ENCODE data around the gene TSPAN31.
"Not testable (repeated sequence)": the region's sequence is repeated elsewhere in the genome, so short reads cannot be mapped to it uniquely, and the experiment has no call there.

The TSPAN31 gene

DNA sequence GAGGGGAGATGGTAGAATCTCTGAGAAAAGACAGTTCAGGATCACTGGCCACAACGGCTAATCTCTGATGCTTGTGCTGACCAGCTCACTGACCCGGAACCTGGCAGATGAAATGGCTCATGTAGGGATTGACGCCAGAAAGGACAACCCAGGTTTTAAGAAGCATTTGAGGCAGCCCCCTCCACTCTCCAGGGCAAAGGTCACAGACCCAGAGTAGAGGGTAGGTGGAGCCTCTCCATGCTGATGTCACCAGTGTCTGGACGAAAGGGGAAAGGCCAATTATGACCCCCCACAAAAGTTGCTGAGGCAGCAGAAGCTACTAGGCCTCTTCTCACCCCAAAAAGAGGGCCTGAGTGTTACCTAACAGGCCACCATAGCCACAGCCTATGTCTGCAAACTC, 25.9 kb downstream of the TSPAN31 start:
- peaks cover 46% of the 10 kb centered on the region for H3K4me1 Mint-ChIP-seq
- H3K36me3 Mint-ChIP-seq (ENCODE audit: low read depth), result peaks cover 36% of the 10 kb centered on the region
- H3K27me3 Mint-ChIP-seq (ENCODE audit: low read depth, poor library complexity), result peaks cover 43% of the 10 kb centered on the region
- H3K9me3 Mint-ChIP-seq, result no peaks in the 10 kb centered on the region
- no peak overlapping the region for H3K27ac Mint-ChIP-seq
- TF ChIP-seq CTCF (IDR thresholded peaks at IDR 0.05), result no peak
- peak overlapping the region; percentile 99 for H3K4me3 Mint-ChIP-seq
- DNase-seq, result no peak

GRCh38 chr12:57771236-57771872, 26.5 kb downstream of the TSPAN31 start:
- Mint-ChIP-seq H3K4me1 (peaks cover 43% of the 10 kb centered on the region), H3K36me3 (ENCODE audit: low read depth) (peaks cover 41% of the 10 kb centered on the region), H3K9me3 (no peaks in the 10 kb centered on the region), H3K27me3 (ENCODE audit: low read depth, poor library complexity) (peaks cover 40% of the 10 kb centered on the region), H3K4me3 (peak overlapping the region; percentile 99), H3K27ac (peak overlapping the region; percentile 100)
- no peak for TF ChIP-seq CTCF (IDR thresholded peaks at IDR 0.05)
- DNase-seq, result peak; percentile 88

GRCh38 chr12:57771873-57772428, 27.1 kb downstream of the TSPAN31 start, which contains the start of gene METTL1:
Gene METTL1 (minus strand): TSS chr12:57772105. CDS start chr12:57772083, 22 bp downstream.
- Mint-ChIP-seq H3K4me3 (peak within 1 kb of the TSS; percentile 99), H3K27me3 (ENCODE audit: low read depth, poor library complexity) (peaks cover 34% of the 10 kb centered on the region), H3K4me1 (peaks cover 37% of the 10 kb centered on the region), H3K36me3 (ENCODE audit: low read depth) (peaks cover 41% of the 10 kb centered on the region), H3K9me3 (no peaks in the 10 kb centered on the region), H3K27ac (peak within 1 kb of the TSS; percentile 100)
- DNase-seq, result peak; percentile 90
- TF ChIP-seq CTCF (IDR thresholded peaks at IDR 0.05), result no peak

DNA sequence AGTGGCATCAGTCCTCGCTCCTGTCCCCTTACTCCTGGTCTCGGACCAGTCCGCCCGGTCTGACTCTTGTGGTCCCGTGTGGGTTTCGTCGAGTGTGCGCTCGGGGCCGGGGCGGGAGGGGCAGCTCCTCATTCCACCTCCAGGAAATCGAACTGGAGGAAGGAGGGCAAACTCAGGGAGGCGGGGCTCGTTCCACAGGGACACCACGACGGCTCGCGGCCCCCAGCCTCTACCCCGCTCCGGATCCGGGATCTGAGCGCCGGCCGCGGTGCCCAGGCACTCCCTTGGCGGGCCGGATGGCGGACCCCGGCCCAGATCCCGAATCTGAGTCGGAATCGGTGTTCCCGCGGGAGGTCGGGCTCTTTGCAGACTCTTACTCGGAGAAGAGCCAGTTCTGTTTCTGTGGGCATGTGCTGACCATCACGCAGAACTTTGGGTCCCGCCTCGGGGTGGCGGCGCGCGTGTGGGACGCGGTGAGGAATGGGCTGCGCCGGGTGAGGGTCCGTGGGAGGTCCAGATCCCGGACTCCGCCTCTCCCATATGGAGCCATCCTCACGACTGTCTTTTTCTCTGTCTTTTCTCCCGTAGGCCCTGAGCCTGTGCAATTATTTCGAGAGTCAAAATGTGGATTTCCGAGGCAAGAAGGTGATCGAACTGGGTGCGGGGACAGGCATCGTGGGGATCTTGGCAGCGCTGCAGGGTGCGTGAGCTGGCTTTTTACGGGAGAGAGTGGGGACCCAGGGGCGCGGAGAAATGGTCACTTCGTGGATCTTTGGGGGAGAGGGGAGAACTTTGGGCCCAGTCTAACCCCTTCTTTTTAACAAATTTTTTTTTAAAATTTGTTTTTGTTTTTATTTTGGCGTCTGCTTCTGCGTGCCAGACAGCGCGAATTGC, 27.8 kb downstream of the TSPAN31 start, which contains the start of gene EEF1AKMT3:
Gene EEF1AKMT3, plus strand, starts transcription at position 186 of the 894 bp plus-strand sequence. Its CDS starts 111 bp downstream, at position 297.
- H3K9me3 Mint-ChIP-seq, result no peaks in the 10 kb centered on the region
- H3K4me1 Mint-ChIP-seq, result peaks cover 30% of the 10 kb centered on the region
- H3K27me3 Mint-ChIP-seq (ENCODE audit: low read depth, poor library complexity), result peaks cover 27% of the 10 kb centered on the region
- DNase-seq, result peak; percentile 69
- H3K27ac Mint-ChIP-seq, result peak within 1 kb of the TSS; percentile 100
- peaks cover 43% of the 10 kb centered on the region for H3K36me3 Mint-ChIP-seq (ENCODE audit: low read depth)
- H3K4me3 Mint-ChIP-seq, result peak within 1 kb of the TSS; percentile 99
- no peak for TF ChIP-seq CTCF (IDR thresholded peaks at IDR 0.05)

- peak overlapping the region; percentile 13 for H3K4me3 Mint-ChIP-seq
- peaks cover 16% of the 10 kb centered on the region for H3K27me3 Mint-ChIP-seq (ENCODE audit: low read depth, poor library complexity)
- not testable (repeated sequence) for H3K27ac Mint-ChIP-seq, H3K9me3 Mint-ChIP-seq, DNase-seq
- peaks cover 30% of the 10 kb centered on the region for H3K4me1 Mint-ChIP-seq
- H3K36me3 Mint-ChIP-seq (ENCODE audit: low read depth), result peaks cover 29% of the 10 kb centered on the region
Observed at GRCh38 chr12:57774634-57775033, 29.8 kb downstream of the TSPAN31 start.

GRCh38 chr12:57775044-57775443, 30.2 kb downstream of the TSPAN31 start:
- no peak overlapping the region for H3K4me3 Mint-ChIP-seq

More at GRCh38 chr12:57775044-57775443, 30.2 kb downstream of the TSPAN31 start:
- TF ChIP-seq CTCF (IDR thresholded peaks at IDR 0.05), result no peak
- H3K36me3 Mint-ChIP-seq (ENCODE audit: low read depth), result peaks cover 25% of the 10 kb centered on the region
- H3K27ac Mint-ChIP-seq, result no peak overlapping the region
- H3K9me3 Mint-ChIP-seq, result no peaks in the 10 kb centered on the region
- peaks cover 21% of the 10 kb centered on the region for H3K27me3 Mint-ChIP-seq (ENCODE audit: low read depth, poor library complexity)
- DNase-seq, result no peak
- peaks cover 25% of the 10 kb centered on the region for H3K4me1 Mint-ChIP-seq
